Tibial nerve (tissue), 4 donors: ENCODE data around the gene PSMD5. TPM values are rescaled to one million over a fixed set of nuclear protein-coding genes. Genes with fewer than 3 reads are reported as not detected.

ENCODE experiments used
- DNase-seq, 2 donors: peaks; one replicate each; pipeline ENCODE4 v3.0.0-alpha.2; 2019; ENCODE audit warnings: low spot score in 2 of 2
- H3K27ac ChIP-seq, 4 donors: fragments of 200-600 bp; sonication (generic) in 3 of 4; one replicate each; pipeline ENCODE4 v1.5.1; 2017 to 2019; ENCODE audit warnings: mild to moderate bottlenecking in 1 of 4
- H3K27me3 ChIP-seq, 2 donors: fragments of 200-600 bp; sonication (generic) in 1 of 2; one replicate each; pipeline versions ENCODE4 v1.5.1 to v1.6.0; 2017 to 2019
- H3K36me3 ChIP-seq, 3 donors: fragments of 200-600 bp; sonication (generic); one replicate each; pipeline ENCODE4 v1.5.1; 2018 to 2019
- H3K4me1 ChIP-seq, 4 donors: fragments of 200-600 bp; sonication (generic) in 3 of 4; one replicate each; pipeline ENCODE4 v1.5.1; 2017 to 2019
- H3K4me3 ChIP-seq, 4 donors: fragments of 200-600 bp; sonication (generic) in 3 of 4; one replicate each; pipeline ENCODE4 v1.5.1; 2017 to 2019; ENCODE audit warnings: mild to moderate bottlenecking in 1 of 4, moderate library complexity in 1 of 4
- H3K9me3 ChIP-seq, 4 donors: fragments of 200-600 bp; sonication (generic) in 3 of 4; one replicate each; pipeline ENCODE4 v1.5.1; 2017 to 2019
- CTCF ChIP-seq, 5 experiments: fragments of 200-600 bp in 3 of 5; fragments of 450-650 bp in 2 of 5; sonication (generic) in 3 of 5; IDR thresholded peaks; one replicate each; pipeline ENCODE4 v1.5.1; 2016 to 2019; ENCODE audit warnings: antibody characterized with exemption in 5 of 5, mild to moderate bottlenecking in 3 of 5, moderate library complexity in 2 of 5
- EP300 ChIP-seq, 2 donors: sonication (generic); formaldehyde crosslinking; IDR thresholded peaks; one replicate each; pipeline ENCODE4 v1.6.1; 2017; ENCODE audit warnings: antibody characterized with exemption in 2 of 2, mild to moderate bottlenecking in 1 of 2
- POLR2A ChIP-seq, 2 donors: fragments of 450-650 bp; IDR thresholded peaks; one replicate each; pipeline ENCODE4 v1.6.1; 2017; ENCODE audit warnings: antibody characterized with exemption in 2 of 2, mild to moderate bottlenecking in 2 of 2, moderate library complexity in 2 of 2
- WGBS, 2 donors: methylation state at CpG; one replicate each; pipeline ENCODE4 v1.1.5; 2018; 5-methylcytosine and 5-hydroxymethylcytosine counted together
- total RNA-seq, 4 donors: library from RNA; depleted of rRNA; stranded (reverse); fragments of >200 nt; gene quantifications; one replicate each; pipeline ENCODE4 v1.1.0, GENCODE V29; 2016

Gene PSMD5
- total RNA-seq, 4 donors from 2014 or later = 33.9 to 37.7 (median 37.4) TPM

- TF ChIP-seq CTCF (IDR thresholded peaks at IDR 0.05) = no peak
- no peak for TF ChIP-seq POLR2A (IDR thresholded peaks at IDR 0.05)
- no peak for TF ChIP-seq EP300 (IDR thresholded peaks at IDR 0.05)
- 75% methylated on average over 4 of the region's 4 CpGs for WGBS, 2 donors
- H3K36me3 ChIP-seq = peaks cover 0 to 41% (median 0%) of the 10 kb centered on the region in 3 donors
- H3K4me1 ChIP-seq = peaks cover 0 to 63% (median 10%) of the 10 kb centered on the region in 4 donors
- no peaks in the 10 kb centered on the region for H3K9me3 ChIP-seq
- no peak overlapping the region for H3K27ac ChIP-seq
- H3K4me3 ChIP-seq = no peak overlapping the region
- DNase-seq = no peak
- no peaks in the 10 kb centered on the region for H3K27me3 ChIP-seq
Measured at GRCh38 chr9:120787933-120788332, 54.8 kb downstream of the PSMD5 start.

GRCh38 chr9:120783602-120784047 is 59.1 kb downstream of the PSMD5 start:
- 40 to 45% methylated on average over 2 of the region's 2 CpGs for WGBS, 2 donors
- DNase-seq = no peak
- peaks cover 0 to 31% (median 2%) of the 10 kb centered on the region in 4 donors for H3K4me1 ChIP-seq
- H3K9me3 ChIP-seq = no peaks in the 10 kb centered on the region
- H3K27me3 ChIP-seq = no peaks in the 10 kb centered on the region
- TF ChIP-seq CTCF (IDR thresholded peaks at IDR 0.05) = no peak
- no peak for TF ChIP-seq POLR2A (IDR thresholded peaks at IDR 0.05)
- TF ChIP-seq EP300 (IDR thresholded peaks at IDR 0.05) = no peak
- peaks cover 0 to 49% (median 0%) of the 10 kb centered on the region in 3 donors for H3K36me3 ChIP-seq
- H3K4me3 ChIP-seq = no peak overlapping the region
- peak overlapping the region in 1 of 4 donors; percentile 58 for H3K27ac ChIP-seq

GRCh38 chr9:120781236-120781635 is 61.5 kb downstream of the PSMD5 start:
- no peak overlapping the region for H3K27ac ChIP-seq
- TF ChIP-seq POLR2A (IDR thresholded peaks at IDR 0.05) (no peak), EP300 (IDR thresholded peaks at IDR 0.05) (no peak), CTCF (IDR thresholded peaks at IDR 0.05) (no peak)
- no peaks in the 10 kb centered on the region for H3K9me3 ChIP-seq
- no peaks in the 10 kb centered on the region for H3K27me3 ChIP-seq
- peaks cover 0 to 55% (median 2%) of the 10 kb centered on the region in 3 donors for H3K36me3 ChIP-seq
- DNase-seq = no peak
- H3K4me3 ChIP-seq = no peak overlapping the region
- H3K4me1 ChIP-seq = peaks cover 0 to 17% (median 2%) of the 10 kb centered on the region in 4 donors
- 82 to 92% methylated on average over 2 of the region's 2 CpGs for WGBS, 2 donors

- H3K27me3 ChIP-seq = no peaks in the 10 kb centered on the region
- no peaks in the 10 kb centered on the region for H3K9me3 ChIP-seq
- no peak overlapping the region for H3K4me3 ChIP-seq
- DNase-seq = no peak
- H3K4me1 ChIP-seq = peaks cover 0 to 17% (median 2%) of the 10 kb centered on the region in 4 donors
- no peak overlapping the region for H3K27ac ChIP-seq
- H3K36me3 ChIP-seq = peaks cover 0 to 56% (median 2%) of the 10 kb centered on the region in 3 donors
- WGBS, 2 donors = 94 to 99% methylated on average over 3 of the region's 3 CpGs
- TF ChIP-seq POLR2A (IDR thresholded peaks at IDR 0.05) = no peak
- no peak for TF ChIP-seq CTCF (IDR thresholded peaks at IDR 0.05)
- no peak for TF ChIP-seq EP300 (IDR thresholded peaks at IDR 0.05)
Measured at GRCh38 chr9:120780367-120780766, 62.4 kb downstream of the PSMD5 start.

- Histone ChIP-seq H3K36me3 (peaks cover 0 to 59% (median 2%) of the 10 kb centered on the region in 3 donors), H3K4me3 (no peak overlapping the region)
Measured at GRCh38 chr9:120779227-120779626, 63.5 kb downstream of the PSMD5 start.

More at GRCh38 chr9:120779227-120779626, 63.5 kb downstream of the PSMD5 start:
- H3K9me3 ChIP-seq = no peaks in the 10 kb centered on the region
- no peak for DNase-seq
- peaks cover 0 to 15% (median 2%) of the 10 kb centered on the region in 4 donors for H3K4me1 ChIP-seq
- TF ChIP-seq CTCF (IDR thresholded peaks at IDR 0.05) (no peak), EP300 (IDR thresholded peaks at IDR 0.05) (no peak), POLR2A (IDR thresholded peaks at IDR 0.05) (no peak)
- no peaks in the 10 kb centered on the region for H3K27me3 ChIP-seq
- no peak overlapping the region for H3K27ac ChIP-seq
